Cardiac muscle cell (in vitro differentiated cells and primary cell): ENCODE results near the gene DNAH7. TPM values are rescaled to one million over a fixed set of nuclear protein-coding genes. Genes with fewer than 3 reads are reported as not detected.

Experiments used
- DNase-seq, 2 donors: peaks; one replicate each; pipeline versions ENCODE4 v3.0.0 to v3.0.0-alpha.2; 2010 to 2017; ENCODE audit warnings: low read depth in 1 of 2, low spot score in 1 of 2
- H3K27ac ChIP-seq: fragments of 200-600 bp; sonication (generic); 2 replicates; pipeline ENCODE4 v1.5.1; 2016
- H3K27me3 ChIP-seq: fragments of 200-600 bp; sonication (generic); 2 replicates; pipeline ENCODE4 v1.6.0; 2016; ENCODE audit warnings: control low read depth
- H3K36me3 ChIP-seq: fragments of 200-600 bp; sonication (generic); 2 replicates; pipeline ENCODE4 v1.5.1; 2016; ENCODE audit warnings: control low read depth
- H3K4me1 ChIP-seq: fragments of 200-600 bp; sonication (generic); 2 replicates; pipeline ENCODE4 v1.8.1; 2017; ENCODE audit warnings: low read depth, mild to moderate bottlenecking, mixed run types
- H3K4me3 ChIP-seq: fragments of 200-600 bp; sonication (generic); 2 replicates; pipeline ENCODE4 v1.5.1; 2016; ENCODE audit warnings: mild to moderate bottlenecking
- H3K9me3 ChIP-seq: fragments of 200-600 bp; sonication (generic); 2 replicates; pipeline ENCODE4 v1.5.1; 2017; ENCODE audit warnings: low read depth, mild to moderate bottlenecking, control low read depth
- polyA plus RNA-seq: library from polyadenylated mRNA; unstranded; fragments of >200 nt; fragmentation: Nextera tagmentation; extraction: Ambion mirVana; gene quantifications from 2 replicates; pipeline ENCODE4 v1.2.1, GENCODE V29; 2016
- total RNA-seq: library from RNA; depleted of rRNA; stranded (reverse); fragments of >200 nt; gene quantifications from 2 replicates; pipeline ENCODE4 v1.2.3, GENCODE V29; 2016
- TF ChIP-seq, protein P1 (sequence below): IDR thresholded peaks from 2 replicates; pipeline ENCODE4 v1.5.1; 2012; ENCODE audit warnings: low read depth, mild to moderate bottlenecking, low read length

The DNAH7 gene
- total and polyA plus RNA-seq, 2 experiments from 2014 or later, result 0.75 to 1.8 TPM

DNA sequence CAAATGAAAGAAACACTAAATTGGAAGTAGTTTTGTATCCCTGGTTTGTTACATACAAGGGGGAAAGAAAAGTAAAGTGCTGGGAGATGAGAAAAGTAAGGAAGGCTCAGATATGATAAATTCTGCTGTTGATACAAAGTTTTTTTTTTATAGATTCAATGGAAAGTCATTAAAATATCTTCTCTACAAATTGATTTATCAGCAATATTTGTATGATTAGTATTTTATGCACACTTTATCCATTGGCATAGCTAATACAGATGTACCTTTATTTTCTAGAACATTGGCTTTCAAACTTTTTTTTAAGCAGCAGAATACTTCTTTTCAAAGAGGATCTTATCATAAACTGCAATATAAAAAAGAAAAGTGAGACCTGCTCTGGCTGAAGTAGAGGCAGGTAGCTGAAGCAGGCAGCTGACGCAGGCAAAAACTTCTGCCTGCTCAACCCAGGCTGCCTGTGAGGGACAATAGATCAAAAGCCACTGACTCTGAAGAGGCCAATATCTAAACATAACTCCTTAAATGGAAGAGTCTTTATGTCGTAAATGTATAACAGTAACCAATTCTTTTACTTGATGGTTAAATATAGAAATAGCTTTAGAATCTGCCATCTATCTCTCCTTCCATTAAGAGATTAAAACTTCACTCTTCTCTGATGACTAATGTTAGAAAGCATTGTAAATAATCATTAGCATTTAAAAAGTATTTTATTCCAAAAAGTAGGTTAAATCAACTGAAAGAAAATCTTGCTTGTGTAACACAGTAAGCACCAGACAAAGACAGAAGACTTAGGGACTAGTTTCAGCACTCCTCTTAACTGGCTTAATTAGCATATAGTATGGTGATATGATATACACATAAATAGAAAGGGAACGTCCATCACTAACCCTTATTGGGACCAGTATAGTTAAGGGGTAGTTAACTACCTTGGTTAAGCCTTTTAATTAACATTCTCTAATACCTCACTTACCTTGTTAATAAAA lies 237.4 kb downstream of the DNAH7 start:
- Histone ChIP-seq H3K4me3 (no peak overlapping the region), H3K27ac (no peak overlapping the region), H3K9me3 (no peaks in the 10 kb centered on the region), H3K4me1 (no peaks in the 10 kb centered on the region), H3K36me3 (no peaks in the 10 kb centered on the region), H3K27me3 (no peaks in the 10 kb centered on the region)
- peak in 1 of 2 donors; percentile 13 for DNase-seq
- TF ChIP-seq, protein P1, sequence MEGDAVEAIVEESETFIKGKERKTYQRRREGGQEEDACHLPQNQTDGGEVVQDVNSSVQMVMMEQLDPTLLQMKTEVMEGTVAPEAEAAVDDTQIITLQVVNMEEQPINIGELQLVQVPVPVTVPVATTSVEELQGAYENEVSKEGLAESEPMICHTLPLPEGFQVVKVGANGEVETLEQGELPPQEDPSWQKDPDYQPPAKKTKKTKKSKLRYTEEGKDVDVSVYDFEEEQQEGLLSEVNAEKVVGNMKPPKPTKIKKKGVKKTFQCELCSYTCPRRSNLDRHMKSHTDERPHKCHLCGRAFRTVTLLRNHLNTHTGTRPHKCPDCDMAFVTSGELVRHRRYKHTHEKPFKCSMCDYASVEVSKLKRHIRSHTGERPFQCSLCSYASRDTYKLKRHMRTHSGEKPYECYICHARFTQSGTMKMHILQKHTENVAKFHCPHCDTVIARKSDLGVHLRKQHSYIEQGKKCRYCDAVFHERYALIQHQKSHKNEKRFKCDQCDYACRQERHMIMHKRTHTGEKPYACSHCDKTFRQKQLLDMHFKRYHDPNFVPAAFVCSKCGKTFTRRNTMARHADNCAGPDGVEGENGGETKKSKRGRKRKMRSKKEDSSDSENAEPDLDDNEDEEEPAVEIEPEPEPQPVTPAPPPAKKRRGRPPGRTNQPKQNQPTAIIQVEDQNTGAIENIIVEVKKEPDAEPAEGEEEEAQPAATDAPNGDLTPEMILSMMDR, result no peak

DNA sequence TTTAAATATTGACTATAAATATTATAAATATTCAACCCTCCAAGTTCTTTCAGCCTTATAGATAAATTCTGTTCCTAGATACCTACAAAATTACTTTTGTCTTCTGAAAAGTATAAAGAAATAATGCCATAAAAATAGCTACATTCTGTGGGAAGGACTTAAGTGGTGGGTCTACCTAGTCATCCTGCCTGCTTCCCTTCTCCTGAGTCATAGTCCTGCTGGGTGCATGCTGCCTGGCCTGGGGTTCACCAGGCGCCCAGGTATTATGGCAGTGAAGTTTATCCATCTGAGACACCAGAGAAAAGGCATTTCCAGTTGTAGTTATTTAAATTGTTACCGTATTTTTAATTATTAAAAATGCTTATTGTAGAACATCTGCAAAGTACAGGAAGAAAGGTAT lies 244.2 kb downstream of the DNAH7 start:
- DNase-seq, result no peak
- H3K4me1 ChIP-seq, result no peaks in the 10 kb centered on the region
- H3K36me3 ChIP-seq, result no peaks in the 10 kb centered on the region
- no peak overlapping the region for H3K4me3 ChIP-seq
- H3K9me3 ChIP-seq, result no peaks in the 10 kb centered on the region
- H3K27ac ChIP-seq, result no peak overlapping the region
- TF ChIP-seq, protein P1, result no peak
- H3K27me3 ChIP-seq, result no peaks in the 10 kb centered on the region

DNA sequence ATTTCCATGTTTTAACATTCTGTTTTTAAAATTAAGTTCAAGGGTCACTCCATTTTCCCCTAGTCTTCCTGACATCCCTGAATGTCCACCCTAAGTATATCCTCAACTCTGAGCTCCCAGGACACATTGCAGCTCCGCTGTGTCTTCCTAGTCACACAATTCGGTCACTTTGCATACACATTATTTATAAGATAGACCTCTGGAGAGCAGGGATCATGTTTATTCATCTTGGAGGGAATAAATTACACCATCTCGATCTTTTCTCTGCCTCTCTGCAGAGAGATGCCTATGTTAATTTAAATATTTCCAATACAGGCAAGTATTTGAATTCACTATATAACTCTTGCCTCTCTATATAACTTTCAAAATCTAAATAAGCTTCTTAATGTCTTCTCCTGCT lies 245.4 kb downstream of the DNAH7 start:
- no peak overlapping the region for H3K27ac ChIP-seq
- H3K36me3 ChIP-seq, result no peaks in the 10 kb centered on the region
- DNase-seq, result no peak
- no peaks in the 10 kb centered on the region for H3K4me1 ChIP-seq
- TF ChIP-seq, protein P1, result no peak
- no peaks in the 10 kb centered on the region for H3K27me3 ChIP-seq
- no peaks in the 10 kb centered on the region for H3K9me3 ChIP-seq
- no peak overlapping the region for H3K4me3 ChIP-seq

DNA sequence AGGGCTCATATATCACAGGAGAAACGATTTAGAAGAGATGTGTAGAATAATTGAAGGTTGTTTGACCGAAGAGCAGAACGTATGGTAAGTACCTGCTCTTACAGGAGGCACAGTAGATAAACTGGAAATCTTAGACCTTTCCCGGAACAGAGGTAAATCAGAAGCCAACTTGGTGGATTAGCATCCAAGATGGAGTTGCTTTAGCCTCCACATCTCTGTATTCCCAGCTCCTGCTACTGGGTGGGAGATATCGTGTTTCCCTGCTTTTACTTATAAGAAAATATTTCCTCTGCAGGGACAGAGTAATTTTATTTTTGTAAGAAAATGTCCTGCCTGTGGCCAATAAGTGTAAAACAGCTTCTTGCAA lies 247.1 kb downstream of the DNAH7 start:
- DNase-seq, result no peak
- H3K9me3 ChIP-seq, result no peaks in the 10 kb centered on the region
- H3K4me3 ChIP-seq, result no peak overlapping the region
- H3K27ac ChIP-seq, result no peak overlapping the region
- TF ChIP-seq, protein P1, result no peak
- H3K27me3 ChIP-seq, result no peaks in the 10 kb centered on the region
- H3K36me3 ChIP-seq, result no peaks in the 10 kb centered on the region
- H3K4me1 ChIP-seq, result no peaks in the 10 kb centered on the region

DNA sequence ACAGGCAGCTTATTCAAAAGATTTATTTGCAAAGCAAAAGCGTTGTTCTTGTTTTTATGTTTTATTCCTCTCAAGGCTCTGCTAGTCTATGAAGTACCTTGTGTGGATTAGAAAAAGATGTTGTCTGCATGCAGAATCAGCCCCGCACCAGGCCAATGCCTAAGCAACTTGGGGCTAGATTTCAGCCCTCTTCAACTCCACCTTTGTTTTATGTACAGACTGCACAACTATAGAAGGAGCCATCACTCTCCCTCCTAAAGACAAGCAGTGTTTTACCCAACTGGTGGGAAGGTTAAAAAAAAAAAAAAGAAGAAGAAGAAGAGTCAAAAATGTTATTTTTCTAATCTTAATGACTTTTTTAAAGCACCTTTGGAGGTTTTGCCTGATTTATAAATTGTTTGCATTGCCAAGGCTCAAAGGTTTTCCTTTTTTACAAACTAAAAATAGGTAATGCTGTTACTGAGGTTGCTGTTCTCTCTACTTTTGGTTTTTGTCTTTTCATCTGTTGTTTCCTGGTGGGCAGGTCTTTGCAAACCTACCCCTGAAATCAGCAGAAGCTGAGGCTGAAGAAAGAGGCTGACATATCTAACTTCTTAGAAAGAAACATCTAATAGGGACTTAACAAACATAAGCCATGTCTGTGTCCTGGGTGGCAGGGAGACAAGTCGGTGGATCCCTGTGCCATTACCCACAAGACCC lies 247.6 kb downstream of the DNAH7 start:
- H3K4me3 ChIP-seq, result no peak overlapping the region
- no peak for DNase-seq
- no peaks in the 10 kb centered on the region for H3K4me1 ChIP-seq
- H3K9me3 ChIP-seq, result no peaks in the 10 kb centered on the region
- no peaks in the 10 kb centered on the region for H3K27me3 ChIP-seq
- H3K36me3 ChIP-seq, result no peaks in the 10 kb centered on the region
- H3K27ac ChIP-seq, result no peak overlapping the region
- TF ChIP-seq, protein P1, result no peak
